Caki2 (cell line): ENCODE data around the gene EFCC1. TPM values are rescaled to one million over a fixed set of nuclear protein-coding genes. Genes with fewer than 3 reads are reported as not detected.

Experiments
- DNase-seq: peaks from one replicate; pipeline ENCODE4 v3.0.0-alpha.2; 2015; ENCODE audit warnings: low read depth
- in situ Hi-C: cut with HindIII; loops from 2 replicates; pipeline ENCODE4 v1.10.0; 2016; ENCODE audit warnings: low sequenced_read_pairs, low pct_unique_long_range_greater_than_20kb, mixed read lengths
- total RNA-seq: library from RNA; depleted of rRNA; stranded (reverse); fragments of >200 nt; shearing (Covaris generic); gene quantifications from 2 replicates; pipeline ENCODE4 v1.2.3, GENCODE V29; 2014; ENCODE audit warnings: low replicate concordance; rRNA removed

Gene EFCC1, protein sequence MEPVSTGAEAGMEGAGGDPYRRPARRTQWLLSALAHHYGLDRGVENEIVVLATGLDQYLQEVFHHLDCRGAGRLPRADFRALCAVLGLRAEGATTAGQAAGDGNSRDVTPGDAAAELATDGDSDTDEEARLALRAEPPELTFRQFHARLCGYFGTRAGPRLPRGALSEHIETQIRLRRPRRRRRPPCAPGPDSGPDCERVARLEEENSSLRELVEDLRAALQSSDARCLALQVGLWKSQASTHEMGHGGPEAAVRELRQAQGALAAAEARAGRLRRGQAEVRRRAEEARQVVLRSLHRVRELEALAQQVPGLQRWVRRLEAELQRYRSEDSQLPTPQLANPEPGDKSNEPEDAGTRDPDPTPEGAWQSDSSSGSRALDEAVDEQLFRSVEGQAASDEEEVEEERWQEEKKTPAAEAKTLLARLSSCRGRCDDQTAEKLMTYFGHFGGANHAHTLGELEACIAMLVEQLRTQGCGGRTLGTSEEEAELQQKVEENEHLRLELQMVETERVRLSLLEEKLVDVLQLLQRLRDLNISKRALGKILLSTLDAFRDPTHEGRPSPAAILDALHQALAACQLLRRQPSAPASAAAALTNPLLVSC
- not detected in 2 replicates for total RNA-seq

DNA sequence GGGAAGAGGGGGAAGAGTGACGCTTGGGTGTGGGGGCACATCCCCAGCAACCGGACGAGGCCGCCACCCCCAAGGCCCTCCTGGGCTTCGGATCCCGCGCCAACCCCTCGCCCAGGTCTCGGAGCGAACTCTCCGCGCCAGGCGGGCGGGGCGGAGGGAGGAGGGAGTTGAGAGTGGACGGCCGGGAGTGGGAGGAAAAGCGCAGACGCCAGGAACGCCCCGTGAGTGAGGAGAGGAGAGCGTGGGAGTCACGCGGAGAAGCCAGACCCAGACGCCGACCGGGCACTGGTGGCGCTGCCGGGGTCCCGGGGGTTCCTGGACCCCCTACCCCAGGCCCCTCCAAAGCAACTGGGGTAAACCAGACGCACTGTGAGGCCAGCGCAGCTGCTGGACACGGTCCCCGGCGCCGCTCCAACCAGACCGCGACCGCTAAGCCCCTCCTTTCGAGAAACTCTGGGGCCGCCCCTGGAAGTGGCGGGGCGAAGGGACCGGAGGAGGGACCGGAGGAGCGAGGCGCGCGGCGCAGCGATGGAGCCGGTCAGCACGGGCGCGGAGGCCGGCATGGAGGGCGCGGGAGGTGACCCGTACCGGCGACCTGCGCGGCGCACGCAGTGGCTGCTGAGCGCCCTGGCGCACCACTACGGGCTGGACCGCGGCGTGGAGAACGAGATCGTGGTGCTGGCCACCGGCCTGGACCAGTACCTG, at the start of gene EFCC1:
EFCC1 (plus strand) TSS at position 204 of the 705 bp plus-strand sequence; CDS start at position 529, 325 bp downstream.
- in situ Hi-C loops = no loop called here
- DNase-seq = peak; percentile 63

GRCh38 chr3:128956440-128956839, 44.7 kb upstream of the EFCC1 start:
- DNase-seq = no peak
- in situ Hi-C loops = no loop called here

- in situ Hi-C loops = no loop called here
- DNase-seq = no peak
These were observed 35.8 kb upstream of the EFCC1 start for GRCh38 chr3:128965280-128965679.

DNA sequence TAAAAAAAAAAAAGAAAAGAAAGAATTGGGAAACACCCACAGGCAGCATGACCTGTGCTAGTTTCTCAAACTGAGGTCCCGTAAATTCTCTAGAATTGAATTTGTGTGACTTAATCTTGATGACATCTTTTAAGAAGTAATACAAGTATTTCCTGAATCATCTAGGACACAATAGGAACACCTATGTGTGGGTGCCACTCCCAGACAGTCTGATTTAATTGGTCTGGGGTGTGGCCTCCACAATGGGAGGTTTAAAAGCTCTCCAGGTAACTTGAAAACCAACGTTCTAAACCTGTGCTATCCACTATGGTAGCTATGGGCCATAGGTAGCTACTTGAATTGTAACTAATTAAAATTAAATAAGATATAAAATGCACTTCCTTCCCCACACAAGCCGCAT, 35.3 kb upstream of the EFCC1 start:
- in situ Hi-C loops = no loop called here
- DNase-seq = no peak

GRCh38 chr3:128967748-128968355, 33.3 kb upstream of the EFCC1 start:
- in situ Hi-C loops = no loop called here
- no peak for DNase-seq

DNA sequence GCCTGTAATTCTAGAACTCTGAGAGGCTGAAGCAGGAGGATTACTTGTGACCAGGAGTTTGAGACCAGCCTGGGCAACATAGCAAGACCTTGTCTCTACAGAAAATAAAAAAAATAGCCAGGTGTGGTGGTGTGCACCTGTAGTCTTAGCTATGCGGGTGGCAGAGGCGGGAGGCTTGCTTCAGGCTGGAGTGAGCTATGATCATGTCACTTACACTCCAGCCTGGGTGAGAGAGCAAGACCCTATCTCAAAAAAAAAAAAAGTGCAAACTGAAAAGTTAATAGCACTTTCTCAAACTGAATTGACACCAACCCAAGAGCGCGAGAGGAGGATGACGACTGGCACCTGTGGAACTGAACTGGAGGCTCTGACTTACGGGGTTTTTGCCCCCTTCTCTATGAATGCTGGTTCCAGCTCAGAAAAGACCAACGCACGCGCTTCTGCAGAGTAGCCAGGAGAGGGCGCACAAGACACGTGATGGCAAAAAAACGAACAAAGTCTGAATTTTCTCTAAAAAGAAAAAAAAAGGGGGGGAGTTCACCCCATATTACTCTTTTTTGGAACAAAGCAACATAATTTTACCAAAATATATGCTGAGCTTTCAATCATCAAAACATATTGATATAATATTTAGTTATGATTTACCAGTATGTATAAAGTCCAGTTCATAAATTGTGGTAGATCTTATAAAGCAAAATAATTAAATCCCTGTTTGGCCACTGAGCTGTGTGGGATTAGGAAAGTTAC, 30.9 kb upstream of the EFCC1 start:
- DNase-seq = peak; percentile 29
- in situ Hi-C loops = no loop called here

GRCh38 chr3:128970740-128971047, 30.4 kb upstream of the EFCC1 start:
- in situ Hi-C loops = no loop called here
- DNase-seq = no peak

DNA sequence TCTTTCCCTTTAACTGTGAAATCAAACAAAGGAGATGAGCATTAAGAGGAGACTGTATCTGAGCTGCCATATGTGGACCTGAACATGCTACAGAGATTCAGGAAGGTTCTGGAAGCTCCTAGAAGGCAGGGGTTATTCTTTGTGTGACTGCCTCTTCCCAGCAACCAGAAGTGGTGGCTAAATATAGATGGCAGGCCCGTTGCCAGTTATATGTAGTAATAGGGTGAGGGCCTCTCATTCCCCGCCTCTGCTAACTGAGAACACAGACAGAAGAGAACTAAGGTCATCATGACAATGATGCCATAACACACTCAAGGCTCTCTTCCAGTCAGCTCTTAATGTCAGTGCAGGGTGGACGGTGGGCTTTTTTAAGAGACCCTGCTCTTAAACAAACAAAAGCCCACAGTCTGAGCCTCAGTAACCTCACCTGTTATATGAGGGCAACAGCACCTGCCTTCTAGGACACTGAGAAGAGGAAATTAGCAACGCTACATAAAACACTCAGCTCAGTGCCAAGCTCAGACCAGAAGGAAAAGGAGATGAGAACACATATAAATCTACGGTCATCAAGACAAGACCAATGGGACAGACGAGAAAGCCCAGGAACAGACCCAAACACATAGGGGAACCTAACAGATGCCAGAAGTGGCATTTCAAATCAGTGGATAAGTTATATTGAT, 29.5 kb upstream of the EFCC1 start:
- no peak for DNase-seq
- in situ Hi-C loops = no loop called here

DNA sequence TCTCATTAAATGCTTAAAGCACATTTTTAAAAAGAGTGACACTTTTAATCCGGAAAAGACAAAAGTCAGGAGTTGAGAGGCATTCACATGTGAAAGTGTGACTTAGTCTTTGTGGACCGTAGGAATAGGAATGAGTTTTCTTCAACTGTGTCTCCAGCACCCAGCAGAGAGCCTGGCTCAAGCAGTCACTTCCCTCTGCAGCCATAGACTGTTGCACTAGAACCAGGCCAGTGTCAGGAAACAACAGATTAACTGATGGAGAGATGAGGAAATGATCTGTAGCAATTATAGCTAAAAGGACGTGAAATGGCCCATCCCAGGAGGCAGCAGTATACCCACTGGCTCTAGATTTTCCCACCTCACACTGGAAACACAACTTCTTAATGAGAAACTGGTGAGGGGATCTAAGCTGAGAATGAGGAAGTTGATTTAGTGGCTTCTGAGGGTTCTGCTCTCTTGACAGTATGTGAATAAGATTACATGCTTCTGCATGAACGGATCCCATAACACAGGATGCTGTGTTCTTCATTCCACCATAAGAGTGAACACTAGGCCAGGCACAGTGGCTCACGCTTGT, 27.0 kb upstream of the EFCC1 start:
- no peak for DNase-seq
- in situ Hi-C loops = no loop called here

- in situ Hi-C loops = no loop called here
- DNase-seq = no peak
These were observed 25.8 kb upstream of the EFCC1 start for GRCh38 chr3:128975276-128975675.

DNA sequence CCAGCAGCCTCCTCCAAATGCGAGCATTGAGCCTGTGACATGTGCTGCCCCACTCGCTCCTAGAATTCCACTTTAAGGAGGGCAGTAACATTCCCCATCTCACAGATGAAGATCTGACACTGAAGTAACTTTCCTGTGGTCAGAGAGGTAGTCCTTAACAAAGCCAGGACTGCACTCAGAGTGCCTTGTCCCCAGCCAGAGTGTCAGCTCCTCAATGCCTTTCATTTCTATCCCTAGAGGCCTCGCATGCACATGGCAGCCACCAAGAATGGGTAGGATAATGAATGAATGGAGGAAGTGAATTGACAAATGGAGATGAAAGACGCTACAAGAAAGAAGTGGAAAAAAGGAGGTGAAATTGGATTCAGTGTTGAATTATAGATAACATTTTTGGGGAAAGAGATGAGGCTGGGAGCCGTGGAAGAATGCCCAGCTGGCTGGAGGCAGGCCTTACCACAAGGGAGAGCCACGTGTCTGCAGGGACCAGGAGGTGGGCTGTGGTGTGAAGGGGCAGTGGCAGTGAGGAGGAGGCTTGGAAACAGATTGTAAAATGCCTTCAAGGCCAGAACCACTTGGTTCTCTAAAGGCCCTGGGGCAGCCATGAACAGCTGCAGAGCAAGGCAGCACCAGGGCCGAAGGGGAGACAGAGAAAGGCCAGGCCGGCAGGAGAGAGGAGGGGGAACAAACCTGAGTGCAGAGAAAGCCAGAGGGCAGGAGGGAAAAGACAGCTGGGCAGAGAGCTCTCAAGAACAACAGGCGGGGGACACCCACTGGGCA, 17.6 kb upstream of the EFCC1 start:
- no peak for DNase-seq
- in situ Hi-C loops = no loop called here

- in situ Hi-C loops = no loop called here
- no peak for DNase-seq
These were observed 16.5 kb upstream of the EFCC1 start for GRCh38 chr3:128984596-128984995.

GRCh38 chr3:128987302-128988100, 13.6 kb upstream of the EFCC1 start:
- DNase-seq = no peak
- in situ Hi-C loops = no loop called here

DNA sequence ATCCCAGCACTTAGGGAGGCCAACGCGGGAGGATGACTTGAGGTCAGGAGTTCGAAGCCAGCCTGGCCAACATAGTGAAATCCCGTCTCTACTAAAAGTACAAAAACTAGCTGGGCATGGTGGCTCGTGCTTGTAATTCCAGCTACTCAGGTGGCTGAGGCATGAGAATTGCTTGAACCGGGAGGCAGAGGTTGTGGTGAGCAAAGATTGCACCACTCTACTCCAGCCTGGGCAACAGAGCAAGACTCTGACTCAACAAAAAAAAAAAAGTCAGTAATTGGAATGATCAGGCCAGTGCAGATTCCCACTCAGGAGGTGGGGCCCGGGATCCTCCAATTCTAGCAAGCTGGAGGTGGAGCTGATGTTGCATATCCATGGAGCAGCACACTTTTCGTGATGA, 12.8 kb upstream of the EFCC1 start:
- in situ Hi-C loops = no loop called here
- DNase-seq = no peak

- DNase-seq = no peak
- in situ Hi-C loops = no loop called here
These were observed 9.7 kb upstream of the EFCC1 start for GRCh38 chr3:128991355-128991895.

- in situ Hi-C loops = no loop called here
- DNase-seq = no peak
These were observed 8.1 kb upstream of the EFCC1 start for GRCh38 chr3:128992926-128993460.
